Mesenchymal stem cell (in vitro differentiated cells and primary cell): ENCODE results near the gene USH2A.
A peak's percentile ranks its signal among the peaks of the same experiment; 100 is the strongest.

Source experiments
- DNase-seq: peaks from one replicate; pipeline ENCODE4 v3.0.0-alpha.2; 2013
- H2AFZ ChIP-seq: one replicate; pipeline ENCODE4 v1.6.1; 2013; ENCODE audit warnings: low read depth, mild to moderate bottlenecking, control low read depth, inconsistent platforms, low read length, moderate library complexity
- H2AK5ac ChIP-seq: 2 replicates; pipeline ENCODE4 v1.6.1; 2013; ENCODE audit warnings: low read length, moderate library complexity, mild to moderate bottlenecking, inconsistent platforms; ENCODE audit not compliant: severe bottlenecking
- H2BK120ac ChIP-seq: one replicate; pipeline ENCODE4 v1.6.1; 2013; ENCODE audit warnings: low read depth, mild to moderate bottlenecking, inconsistent platforms, low read length, moderate library complexity
- H2BK12ac ChIP-seq, 2 experiments: one replicate each; pipeline ENCODE4 v1.6.1; 2013; ENCODE audit warnings: inconsistent platforms in 2 of 2, low read length in 2 of 2, mild to moderate bottlenecking in 2 of 2, moderate library complexity in 2 of 2, control low read depth in 1 of 2
- H2BK15ac ChIP-seq: one replicate; pipeline ENCODE4 v1.6.1; 2013; ENCODE audit warnings: mild to moderate bottlenecking, low read depth, inconsistent platforms; ENCODE audit not compliant: poor library complexity, severe bottlenecking
- H2BK5ac ChIP-seq: 2 replicates; pipeline ENCODE4 v1.6.1; 2013; ENCODE audit warnings: low read depth, mild to moderate bottlenecking, low read length, control low read depth, inconsistent platforms; ENCODE audit not compliant: poor library complexity, severe bottlenecking
- H3K14ac ChIP-seq, 2 experiments: one replicate each; pipeline ENCODE4 v1.6.1; 2013; ENCODE audit warnings: inconsistent platforms in 2 of 2, low read length in 2 of 2, control low read depth in 1 of 2, mild to moderate bottlenecking in 1 of 2, moderate library complexity in 1 of 2
- H3K18ac ChIP-seq, 2 experiments: one replicate each; pipeline ENCODE4 v1.6.1; 2013; ENCODE audit warnings: inconsistent platforms in 2 of 2, low read length in 2 of 2, control low read depth in 1 of 2, low read depth in 1 of 2, mild to moderate bottlenecking in 1 of 2
- H3K23ac ChIP-seq, 2 experiments: one replicate each; pipeline ENCODE4 v1.6.1; 2013; ENCODE audit warnings: inconsistent platforms in 2 of 2, low read length in 2 of 2, mild to moderate bottlenecking in 2 of 2, moderate library complexity in 2 of 2, control low read depth in 1 of 2
- H3K27ac ChIP-seq: 2 replicates; pipeline ENCODE4 v1.5.1; 2013; ENCODE audit warnings: mild to moderate bottlenecking, moderate library complexity, low read length, control low read depth, inconsistent platforms; ENCODE audit not compliant: poor library complexity, severe bottlenecking
- H3K27me3 ChIP-seq, 2 experiments: 2 replicates each; pipeline versions ENCODE4 v1.6.1 to v1.7.0; 2013; ENCODE audit warnings: low read length in 2 of 2, mild to moderate bottlenecking in 2 of 2, moderate library complexity in 2 of 2, control low read depth in 1 of 2, inconsistent platforms in 1 of 2; ENCODE audit not compliant: control insufficient read depth in 1 of 2, insufficient read depth in 1 of 2
- H3K36me3 ChIP-seq, 2 experiments: 2 replicates each; pipeline versions ENCODE4 v1.6.1 to v1.7.0; 2013; ENCODE audit warnings: low read length in 2 of 2, control low read depth in 1 of 2, inconsistent platforms in 1 of 2, low read depth in 1 of 2, mild to moderate bottlenecking in 1 of 2; ENCODE audit not compliant: insufficient read depth in 2 of 2, control insufficient read depth in 1 of 2
- H3K4ac ChIP-seq, 2 experiments: one replicate each; pipeline ENCODE4 v1.6.1; 2013; ENCODE audit warnings: inconsistent platforms in 2 of 2, low read length in 2 of 2, mild to moderate bottlenecking in 2 of 2, moderate library complexity in 2 of 2, control low read depth in 1 of 2, low read depth in 1 of 2
- H3K4me1 ChIP-seq: 2 replicates; pipeline ENCODE4 v1.6.1; 2013; ENCODE audit warnings: low read depth, low read length, control low read depth; ENCODE audit not compliant: control insufficient read depth, insufficient read depth
- H3K4me2 ChIP-seq: 2 replicates; pipeline ENCODE4 v1.6.1; 2013; ENCODE audit warnings: low read length, mild to moderate bottlenecking, inconsistent platforms; ENCODE audit not compliant: poor library complexity, severe bottlenecking
- H3K4me3 ChIP-seq, 2 experiments: 2 replicates each; pipeline versions ENCODE4 v1.5.1 to v1.7.0; 2013; ENCODE audit warnings: low read length in 2 of 2, mild to moderate bottlenecking in 2 of 2, control low read depth in 1 of 2, low read depth in 1 of 2; ENCODE audit not compliant: insufficient read depth in 1 of 2
- H3K79me1 ChIP-seq: replicated peaks from 2 replicates; pipeline ENCODE4 v1.6.1; 2013; ENCODE audit warnings: mild to moderate bottlenecking, control low read depth, low read length, inconsistent platforms; ENCODE audit not compliant: poor library complexity, severe bottlenecking
- H3K9ac ChIP-seq: 2 replicates; pipeline ENCODE4 v1.7.0; 2013; ENCODE audit warnings: mild to moderate bottlenecking, low read length, moderate library complexity
- H3K9me3 ChIP-seq: 2 replicates; pipeline ENCODE4 v1.7.0; 2013; ENCODE audit warnings: mild to moderate bottlenecking, low read length; ENCODE audit not compliant: control insufficient read depth
- H4K8ac ChIP-seq: one replicate; pipeline ENCODE4 v1.6.1; 2013; ENCODE audit warnings: inconsistent platforms, mild to moderate bottlenecking, low read length, moderate library complexity
- H4K91ac ChIP-seq: one replicate; pipeline ENCODE4 v1.6.1; 2013; ENCODE audit warnings: mild to moderate bottlenecking, low read length, inconsistent platforms
- WGBS: methylation state at CpG from one replicate; pipeline ENCODE4 v1.1.7; 2013; ENCODE audit warnings: mixed read lengths; 5-methylcytosine and 5-hydroxymethylcytosine counted together

USH2A gene

DNA sequence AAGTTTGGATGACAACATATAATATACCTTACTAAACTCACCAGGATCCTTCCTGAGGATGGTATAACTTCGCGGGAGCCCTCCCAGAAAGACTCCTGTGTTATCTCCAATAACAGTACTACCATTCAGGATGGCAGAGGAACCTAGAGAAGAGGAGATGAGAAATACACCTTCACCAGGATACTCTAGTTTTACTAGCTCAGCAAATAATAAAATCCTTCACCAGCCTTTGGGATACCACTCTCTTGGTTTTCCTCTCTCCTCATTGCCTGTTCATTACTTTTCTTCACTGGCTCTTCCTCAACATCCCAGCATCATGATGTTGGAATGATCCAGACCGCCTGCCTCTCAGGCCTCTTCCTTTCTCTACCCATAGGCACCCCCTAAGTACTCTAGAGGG, 336.6 kb downstream of the USH2A start:
- H3K4me1 ChIP-seq = no peaks in the 10 kb centered on the region
- H4K91ac ChIP-seq = no peak overlapping the region
- no peak overlapping the region for H2BK120ac ChIP-seq
- no peak overlapping the region for H3K9ac ChIP-seq
- WGBS = 100% methylated on average over 2 of the region's 3 CpGs
- no peaks in the 10 kb centered on the region for H3K36me3 ChIP-seq
- no peak for DNase-seq
- no peak overlapping the region for H3K18ac ChIP-seq
- H2BK15ac ChIP-seq = no peak overlapping the region
- no peak overlapping the region for H2AK5ac ChIP-seq
- H2BK5ac ChIP-seq = no peak overlapping the region
- H3K4me3 ChIP-seq = no peak overlapping the region
- no peak overlapping the region for H3K27ac ChIP-seq
- peaks cover 6% of the 10 kb centered on the region for H3K9me3 ChIP-seq
- no peaks in the 10 kb centered on the region for H3K27me3 ChIP-seq
- no peaks in the 10 kb centered on the region for H3K79me1 ChIP-seq
- H3K4ac ChIP-seq = no peak overlapping the region
- no peak overlapping the region for H3K4me2 ChIP-seq
- H4K8ac ChIP-seq = no peak overlapping the region
- no peak overlapping the region for H3K14ac ChIP-seq
- H2BK12ac ChIP-seq = no peak overlapping the region
- H2AFZ ChIP-seq = no peak overlapping the region
- no peak overlapping the region for H3K23ac ChIP-seq

DNA sequence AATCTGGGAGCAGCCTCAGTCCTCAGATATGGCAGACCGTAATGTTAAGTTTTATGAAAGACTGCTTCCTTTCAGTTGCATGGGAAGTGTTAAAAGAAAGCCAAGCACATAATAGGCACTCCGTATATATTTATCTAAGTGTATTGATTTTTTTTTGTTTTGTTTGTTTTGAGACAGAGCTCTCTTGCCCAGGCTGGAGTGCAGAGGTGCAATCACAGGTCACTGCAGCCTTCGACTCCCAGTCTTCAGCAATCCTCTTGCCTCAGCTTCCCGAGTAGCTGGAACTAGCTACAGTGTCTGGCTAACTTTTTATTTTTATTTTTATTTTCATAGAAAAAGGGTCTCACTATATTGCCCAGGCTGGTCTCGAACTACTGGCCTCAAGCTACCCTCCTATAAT, 341.8 kb downstream of the USH2A start:
- Histone ChIP-seq H3K18ac (no peak overlapping the region), H3K27me3 (no peaks in the 10 kb centered on the region), H3K9me3 (peaks cover 6% of the 10 kb centered on the region), H3K36me3 (no peaks in the 10 kb centered on the region), H4K8ac (no peak overlapping the region), H3K79me1 (no peaks in the 10 kb centered on the region), H3K14ac (no peak overlapping the region), H3K4me2 (no peak overlapping the region), H4K91ac (no peak overlapping the region), H3K4me1 (no peaks in the 10 kb centered on the region), H2BK120ac (no peak overlapping the region), H2BK15ac (no peak overlapping the region), H2BK12ac (no peak overlapping the region), H3K27ac (no peak overlapping the region), H2AK5ac (no peak overlapping the region), H3K4me3 (no peak overlapping the region), H3K23ac (no peak overlapping the region), H2BK5ac (no peak overlapping the region), H3K9ac (no peak overlapping the region), H3K4ac (no peak overlapping the region), H2AFZ (no peak overlapping the region)
- WGBS = no CpG with 5 or more reads among the region's 5 CpGs
- DNase-seq = no peak

DNA sequence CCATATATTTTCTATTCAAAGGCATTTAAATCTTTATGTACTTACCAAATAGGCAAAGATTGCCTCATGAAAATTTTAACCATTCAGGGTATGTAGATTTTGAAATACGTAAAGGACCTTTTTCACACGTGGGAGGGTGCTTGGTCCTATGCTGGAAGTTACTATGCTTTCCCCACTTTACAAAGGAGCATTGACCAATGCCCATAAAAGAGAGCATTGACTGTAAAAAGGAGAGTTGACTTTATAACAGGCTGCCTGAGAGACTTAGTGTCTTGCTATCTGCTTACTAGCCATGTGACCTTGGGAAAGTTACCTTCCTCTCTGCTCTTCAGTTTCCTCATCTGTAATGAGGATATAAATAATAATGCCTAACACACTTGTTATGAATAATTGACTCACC, 346.5 kb downstream of the USH2A start:
- no peaks in the 10 kb centered on the region for H3K79me1 ChIP-seq
- H3K23ac ChIP-seq = no peak overlapping the region
- no peak overlapping the region for H4K8ac ChIP-seq
- H2AK5ac ChIP-seq = peak overlapping the region; percentile 39
- H3K9ac ChIP-seq = no peak overlapping the region
- no peak overlapping the region for H3K4me2 ChIP-seq
- no peaks in the 10 kb centered on the region for H3K36me3 ChIP-seq
- no peaks in the 10 kb centered on the region for H3K27me3 ChIP-seq
- no peak overlapping the region for H3K4me3 ChIP-seq
- H3K27ac ChIP-seq = no peak overlapping the region
- no peak for DNase-seq
- no peak overlapping the region for H3K18ac ChIP-seq
- H3K4me1 ChIP-seq = peaks cover 4% of the 10 kb centered on the region
- no peak overlapping the region for H3K14ac ChIP-seq
- no peak overlapping the region for H2AFZ ChIP-seq
- 95% methylated on average over 2 of the region's 2 CpGs for WGBS
- H3K4ac ChIP-seq = no peak overlapping the region
- no peak overlapping the region for H2BK12ac ChIP-seq
- H2BK120ac ChIP-seq = no peak overlapping the region
- no peaks in the 10 kb centered on the region for H3K9me3 ChIP-seq
- H2BK15ac ChIP-seq = no peak overlapping the region
- no peak overlapping the region for H4K91ac ChIP-seq
- no peak overlapping the region for H2BK5ac ChIP-seq

DNA sequence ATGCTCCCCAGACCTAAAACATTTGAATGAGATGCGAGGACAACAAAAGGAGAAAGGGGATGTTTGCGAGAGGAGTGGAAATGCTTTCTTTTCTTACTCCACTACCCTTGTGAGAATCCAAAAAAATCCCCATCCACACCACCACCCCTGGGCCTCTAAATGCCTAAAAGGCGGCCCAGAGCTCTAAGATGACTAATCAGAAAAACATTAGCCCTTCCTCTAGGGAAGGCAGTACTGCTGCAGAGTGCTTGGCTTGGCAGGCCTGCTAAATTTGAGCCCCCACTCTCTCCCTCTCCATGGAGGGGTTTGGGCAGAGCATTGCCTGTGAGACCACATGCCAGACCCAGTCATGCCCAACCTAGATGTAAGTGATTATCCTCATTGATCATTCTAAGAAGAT, 347.9 kb downstream of the USH2A start:
- H3K14ac ChIP-seq = no peak overlapping the region
- no peak overlapping the region for H2BK12ac ChIP-seq
- H3K4ac ChIP-seq = no peak overlapping the region
- no peak overlapping the region for H4K91ac ChIP-seq
- no peak overlapping the region for H2BK15ac ChIP-seq
- no peak overlapping the region for H3K23ac ChIP-seq
- peak overlapping the region; percentile 53 for H3K9ac ChIP-seq
- 25% methylated on average over 1 of the region's 3 CpGs for WGBS
- no peaks in the 10 kb centered on the region for H3K36me3 ChIP-seq
- no peak overlapping the region for H2AK5ac ChIP-seq
- no peak overlapping the region for H4K8ac ChIP-seq
- no peaks in the 10 kb centered on the region for H3K27me3 ChIP-seq
- peaks cover 4% of the 10 kb centered on the region for H3K4me1 ChIP-seq
- no peak overlapping the region for H2AFZ ChIP-seq
- H2BK5ac ChIP-seq = no peak overlapping the region
- no peak overlapping the region for H3K4me3 ChIP-seq
- H3K79me1 ChIP-seq = no peaks in the 10 kb centered on the region
- H3K4me2 ChIP-seq = no peak overlapping the region
- peak; percentile 14 for DNase-seq
- no peaks in the 10 kb centered on the region for H3K9me3 ChIP-seq
- H3K18ac ChIP-seq = no peak overlapping the region
- H3K27ac ChIP-seq = peak overlapping the region; percentile 6
- H2BK120ac ChIP-seq = no peak overlapping the region
